Glutamatergic neuron (in vitro differentiated cells): ENCODE results near the gene RASA3. TPM values are rescaled to one million over a fixed set of nuclear protein-coding genes. Genes with fewer than 3 reads are reported as not detected.

Source experiments
- DNase-seq: peaks from one replicate; pipeline ENCODE4 v3.0.0; 2022
- H3K27ac Mint-ChIP-seq: one replicate; pipeline ENCODE4 v1.8.0; 2020; ENCODE audit warnings: mild to moderate bottlenecking, mixed read lengths, inconsistent platforms; ENCODE audit not compliant: unreplicated experiment
- H3K27me3 Mint-ChIP-seq: one replicate; pipeline ENCODE4 v1.8.0; 2020; ENCODE audit warnings: mild to moderate bottlenecking, moderate library complexity, mixed read lengths, inconsistent platforms; ENCODE audit not compliant: unreplicated experiment
- H3K36me3 Mint-ChIP-seq: one replicate; pipeline ENCODE4 v1.8.0; 2020; ENCODE audit warnings: mild to moderate bottlenecking, mixed read lengths, inconsistent platforms; ENCODE audit not compliant: unreplicated experiment
- H3K4me1 Mint-ChIP-seq: one replicate; pipeline ENCODE4 v1.8.0; 2020; ENCODE audit warnings: mild to moderate bottlenecking, low read depth, mixed read lengths, inconsistent platforms; ENCODE audit not compliant: unreplicated experiment
- H3K4me3 Mint-ChIP-seq: one replicate; pipeline ENCODE4 v1.8.0; 2020; ENCODE audit warnings: mild to moderate bottlenecking, mixed read lengths, inconsistent platforms; ENCODE audit not compliant: unreplicated experiment
- H3K9me3 Mint-ChIP-seq: one replicate; pipeline ENCODE4 v1.8.0; 2020; ENCODE audit warnings: mild to moderate bottlenecking, moderate library complexity, mixed read lengths, inconsistent platforms; ENCODE audit not compliant: unreplicated experiment
- total RNA-seq: library from RNA; stranded (reverse); fragmentation: NEBNext Ultra II Directional; extraction: Animal tissue kit (Norgen Biotek cat#: 25700); gene quantifications from one replicate; pipeline ENCODE4 v1.2.1, GENCODE V29; 2021; ENCODE audit not compliant: unreplicated experiment
- TF ChIP-seq, protein P1 (sequence below): fragments of 200-600 bp; sonication (generic); IDR thresholded peaks from one replicate; pipeline ENCODE4 v1.5.0; 2021; ENCODE audit not compliant: partially characterized antibody, unreplicated experiment

The RASA3 gene
- total RNA-seq, 1 donor from 2014 or later, result 15.2 TPM

DNA sequence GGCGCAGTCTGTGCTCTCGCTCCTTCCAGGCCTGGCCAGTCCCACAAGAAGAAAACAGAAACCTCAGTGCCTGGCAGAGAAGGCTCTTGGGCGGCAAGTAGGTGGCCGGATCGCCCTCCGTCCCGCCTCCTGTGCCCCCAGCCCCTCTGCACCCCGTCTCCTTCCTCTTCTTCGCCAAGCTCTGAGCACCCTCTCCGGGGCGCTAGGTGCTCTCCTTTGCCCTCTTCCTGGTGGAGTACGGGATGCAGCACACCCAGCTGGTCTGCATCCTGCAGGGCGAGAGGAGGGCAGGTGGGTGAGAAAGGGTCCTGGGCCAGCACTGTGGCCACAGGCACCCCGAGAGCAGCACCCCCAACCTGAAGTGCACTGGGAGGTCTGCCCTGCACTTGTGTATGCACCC is 175.9 kb downstream of the RASA3 start:
- peaks cover 20% of the 10 kb centered on the region for H3K27me3 Mint-ChIP-seq
- H3K27ac Mint-ChIP-seq, result no peak overlapping the region
- TF ChIP-seq, protein P1, sequence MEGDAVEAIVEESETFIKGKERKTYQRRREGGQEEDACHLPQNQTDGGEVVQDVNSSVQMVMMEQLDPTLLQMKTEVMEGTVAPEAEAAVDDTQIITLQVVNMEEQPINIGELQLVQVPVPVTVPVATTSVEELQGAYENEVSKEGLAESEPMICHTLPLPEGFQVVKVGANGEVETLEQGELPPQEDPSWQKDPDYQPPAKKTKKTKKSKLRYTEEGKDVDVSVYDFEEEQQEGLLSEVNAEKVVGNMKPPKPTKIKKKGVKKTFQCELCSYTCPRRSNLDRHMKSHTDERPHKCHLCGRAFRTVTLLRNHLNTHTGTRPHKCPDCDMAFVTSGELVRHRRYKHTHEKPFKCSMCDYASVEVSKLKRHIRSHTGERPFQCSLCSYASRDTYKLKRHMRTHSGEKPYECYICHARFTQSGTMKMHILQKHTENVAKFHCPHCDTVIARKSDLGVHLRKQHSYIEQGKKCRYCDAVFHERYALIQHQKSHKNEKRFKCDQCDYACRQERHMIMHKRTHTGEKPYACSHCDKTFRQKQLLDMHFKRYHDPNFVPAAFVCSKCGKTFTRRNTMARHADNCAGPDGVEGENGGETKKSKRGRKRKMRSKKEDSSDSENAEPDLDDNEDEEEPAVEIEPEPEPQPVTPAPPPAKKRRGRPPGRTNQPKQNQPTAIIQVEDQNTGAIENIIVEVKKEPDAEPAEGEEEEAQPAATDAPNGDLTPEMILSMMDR, result no peak
- peaks cover 35% of the 10 kb centered on the region for H3K36me3 Mint-ChIP-seq
- peak; percentile 11 for DNase-seq
- peaks cover 31% of the 10 kb centered on the region for H3K9me3 Mint-ChIP-seq
- H3K4me3 Mint-ChIP-seq, result no peak overlapping the region
- no peaks in the 10 kb centered on the region for H3K4me1 Mint-ChIP-seq

GRCh38 chr13:113955691-113956090 is 176.7 kb downstream of the RASA3 start:
- no peaks in the 10 kb centered on the region for H3K4me1 Mint-ChIP-seq
- H3K36me3 Mint-ChIP-seq, result peaks cover 35% of the 10 kb centered on the region
- DNase-seq, result no peak
- H3K4me3 Mint-ChIP-seq, result peak overlapping the region; percentile 52
- TF ChIP-seq, protein P1, result no peak
- H3K9me3 Mint-ChIP-seq, result peaks cover 31% of the 10 kb centered on the region
- no peak overlapping the region for H3K27ac Mint-ChIP-seq
- peaks cover 20% of the 10 kb centered on the region for H3K27me3 Mint-ChIP-seq

DNA sequence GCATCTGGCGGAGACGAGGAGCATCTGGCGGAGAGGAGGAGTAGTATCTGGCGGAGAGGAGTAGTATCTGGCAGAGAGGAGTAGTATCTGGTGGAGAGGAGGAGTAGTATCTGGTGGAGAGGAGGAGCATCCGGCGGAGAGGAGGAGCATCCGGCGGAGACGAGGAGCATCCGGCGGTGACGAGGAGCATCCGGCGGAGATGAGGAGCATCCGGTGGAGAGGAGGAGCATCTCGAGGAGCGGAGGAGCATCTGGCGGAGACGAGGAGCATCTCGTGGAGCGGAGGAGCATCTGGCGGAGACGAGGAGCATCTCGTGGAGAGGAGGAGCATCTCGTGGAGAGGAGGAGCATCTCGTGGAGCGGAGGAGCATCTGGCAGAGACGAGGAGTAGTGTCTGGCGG is 177.2 kb downstream of the RASA3 start:
- Mint-ChIP-seq H3K4me3 (peak overlapping the region; percentile 61), H3K9me3 (peaks cover 29% of the 10 kb centered on the region), H3K36me3 (peaks cover 31% of the 10 kb centered on the region), H3K27me3 (peaks cover 20% of the 10 kb centered on the region), H3K4me1 (no peaks in the 10 kb centered on the region), H3K27ac (no peak overlapping the region)
- no peak for DNase-seq
- TF ChIP-seq, protein P1, result no peak

- H3K4me3 Mint-ChIP-seq, result no peak overlapping the region
- peaks cover 27% of the 10 kb centered on the region for H3K9me3 Mint-ChIP-seq
- H3K27ac Mint-ChIP-seq, result no peak overlapping the region
- peaks cover 24% of the 10 kb centered on the region for H3K36me3 Mint-ChIP-seq
- TF ChIP-seq, protein P1, result no peak
- peaks cover 19% of the 10 kb centered on the region for H3K27me3 Mint-ChIP-seq
- H3K4me1 Mint-ChIP-seq, result no peaks in the 10 kb centered on the region
- DNase-seq, result peak; percentile 32
Measured at GRCh38 chr13:113954046-113954835, 178.2 kb downstream of the RASA3 start.

GRCh38 chr13:113953561-113953960 is 178.9 kb downstream of the RASA3 start:
- H3K27ac Mint-ChIP-seq, result no peak overlapping the region
- TF ChIP-seq, protein P1, result no peak
- peaks cover 24% of the 10 kb centered on the region for H3K9me3 Mint-ChIP-seq
- H3K4me1 Mint-ChIP-seq, result no peaks in the 10 kb centered on the region
- no peak overlapping the region for H3K4me3 Mint-ChIP-seq
- peaks cover 16% of the 10 kb centered on the region for H3K27me3 Mint-ChIP-seq
- DNase-seq, result peak; percentile 13
- peaks cover 20% of the 10 kb centered on the region for H3K36me3 Mint-ChIP-seq
